ENCODE data around the gene EGLN3.

The EGLN3 gene

GRCh38 chr14:33914676-33915516, 36.0 kb downstream of the EGLN3 start:
- no peak for DNase-seq (ENCODE audit: low read depth in 2 of 2)

- DNase-seq (ENCODE audit: low read depth in 2 of 2), result no peak
These were observed 39.8 kb downstream of the EGLN3 start for GRCh38 chr14:33911046-33911445.

DNA sequence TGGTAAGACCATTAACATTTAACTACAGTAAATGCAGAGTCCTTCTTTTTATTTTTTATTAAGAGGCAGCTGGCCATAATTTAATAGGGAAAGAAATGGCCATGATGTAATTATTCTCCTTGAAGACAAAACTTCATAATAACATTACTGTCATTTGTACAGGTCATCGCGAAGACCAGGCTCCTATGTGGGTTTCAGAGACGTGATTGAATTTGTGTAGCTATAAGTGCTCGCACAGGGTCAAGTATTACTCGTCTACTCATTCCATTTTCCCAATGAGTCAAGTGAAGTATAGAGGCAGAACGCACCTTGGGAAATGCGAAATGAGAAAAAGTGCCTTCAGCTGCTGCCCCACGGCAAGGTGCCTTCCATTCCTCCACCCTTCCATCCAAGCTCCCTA, 40.4 kb downstream of the EGLN3 start:
- no peak for DNase-seq (ENCODE audit: low read depth in 2 of 2)

DNA sequence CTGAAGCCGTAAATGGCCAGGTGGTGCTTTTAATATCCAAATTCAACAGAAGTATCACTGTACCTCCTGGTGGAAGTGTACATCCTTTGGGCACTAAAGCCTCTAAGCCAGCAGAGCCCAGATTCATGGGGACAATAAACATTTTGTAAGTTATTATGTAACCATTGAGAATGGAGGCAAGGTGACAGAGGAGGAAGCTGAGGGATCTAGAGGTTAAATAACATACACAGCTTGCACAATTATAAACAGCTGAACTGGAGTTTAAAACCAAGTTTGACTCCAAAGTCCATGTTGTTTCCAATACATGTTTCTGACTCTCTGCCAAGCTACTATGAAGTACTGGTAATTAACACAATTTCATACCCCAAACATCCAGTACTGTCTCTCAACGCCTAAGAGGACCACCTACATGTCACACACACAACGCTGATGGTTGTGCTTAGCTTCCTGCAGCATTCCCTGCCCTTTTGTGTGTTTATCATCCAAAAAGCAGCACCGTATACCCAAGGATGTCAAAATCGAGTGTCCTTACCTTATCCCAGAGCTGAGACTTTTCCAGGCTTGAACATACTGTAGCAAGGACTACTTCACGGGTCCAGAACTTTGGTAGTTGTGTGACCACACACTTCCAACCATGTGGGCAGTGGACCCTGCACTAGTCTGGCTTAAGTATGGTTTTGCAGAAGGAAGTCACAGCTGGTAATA, 41.3 kb downstream of the EGLN3 start:
- no peak for DNase-seq (ENCODE audit: low read depth in 2 of 2)

DNA sequence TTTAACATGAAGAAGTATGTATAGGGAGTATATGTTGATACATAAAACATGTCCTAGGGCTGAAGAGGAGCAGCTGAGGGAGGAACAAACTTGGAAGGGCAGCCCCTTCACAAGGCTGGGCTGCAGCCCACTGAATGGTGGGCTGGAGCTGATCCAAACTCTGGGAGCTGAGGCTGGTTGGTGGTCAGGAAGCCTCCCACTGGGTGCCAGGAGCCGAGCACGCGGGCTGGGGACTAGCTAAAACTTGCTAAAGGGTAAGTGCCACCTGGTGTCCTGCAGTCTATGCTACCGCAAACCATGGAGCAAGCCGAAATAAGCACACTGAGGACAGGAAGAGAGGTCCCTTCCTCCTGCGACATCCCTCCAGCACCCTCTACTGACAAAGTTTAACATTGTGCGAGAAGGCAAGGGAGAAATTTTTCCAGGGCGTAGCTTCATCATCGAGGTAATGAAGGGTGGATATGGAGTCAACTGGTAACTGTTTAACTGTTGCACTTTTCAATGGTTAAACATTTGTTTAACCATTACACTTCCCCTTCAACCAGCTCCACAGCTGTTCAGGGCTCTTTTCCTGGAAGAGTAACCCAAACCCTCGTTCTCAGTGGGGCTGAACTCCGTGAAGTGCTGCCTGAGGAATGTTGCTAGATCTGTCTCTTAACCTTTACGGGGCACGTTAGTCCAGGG, 42.2 kb downstream of the EGLN3 start:
- no peak for DNase-seq (ENCODE audit: low read depth in 2 of 2)

DNA sequence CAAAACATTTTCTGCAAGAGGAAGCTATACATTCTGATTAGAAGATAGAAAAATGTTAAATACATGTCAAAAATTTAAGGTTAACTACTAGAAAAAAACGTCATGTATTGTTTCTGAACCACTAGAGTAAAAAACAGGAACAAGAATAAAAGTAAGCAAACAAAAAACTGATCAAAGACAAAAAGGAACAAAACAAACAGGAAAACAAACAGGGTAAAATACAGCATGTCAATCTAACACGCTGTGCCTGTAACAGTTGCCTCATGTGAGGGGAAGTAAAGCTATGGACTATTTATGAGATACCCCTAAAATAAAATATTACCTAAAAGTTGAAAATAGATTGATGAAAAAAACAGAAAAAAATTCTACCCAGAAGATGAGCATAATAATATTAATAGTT, 43.9 kb downstream of the EGLN3 start:
- no peak for DNase-seq (ENCODE audit: low read depth in 2 of 2)

DNA sequence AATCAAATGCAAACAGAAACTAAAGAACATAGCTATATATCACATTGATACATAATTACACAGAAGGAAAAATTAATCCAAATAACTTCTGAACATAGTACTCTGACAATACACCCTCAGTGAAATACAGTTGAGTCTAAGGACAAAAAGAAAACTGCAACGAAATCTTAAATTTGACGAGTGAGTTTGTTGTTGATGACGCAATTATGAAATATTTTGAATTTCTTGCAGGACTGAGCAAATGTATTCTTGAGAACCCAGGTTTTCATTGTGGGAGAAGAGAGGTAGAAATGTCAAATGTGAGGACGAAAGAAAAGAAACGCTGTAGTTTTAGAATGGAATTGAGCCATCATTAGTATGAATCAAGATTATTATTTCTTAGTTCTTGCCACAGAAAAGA, 46.3 kb downstream of the EGLN3 start:
- DNase-seq (ENCODE audit: low read depth in 2 of 2), result no peak

- DNase-seq (ENCODE audit: low read depth in 2 of 2), result no peak
These were observed 47.5 kb downstream of the EGLN3 start for GRCh38 chr14:33903369-33903768.

GRCh38 chr14:33902363-33902762, 48.5 kb downstream of the EGLN3 start:
- no peak for DNase-seq (ENCODE audit: low read depth in 2 of 2)

DNA sequence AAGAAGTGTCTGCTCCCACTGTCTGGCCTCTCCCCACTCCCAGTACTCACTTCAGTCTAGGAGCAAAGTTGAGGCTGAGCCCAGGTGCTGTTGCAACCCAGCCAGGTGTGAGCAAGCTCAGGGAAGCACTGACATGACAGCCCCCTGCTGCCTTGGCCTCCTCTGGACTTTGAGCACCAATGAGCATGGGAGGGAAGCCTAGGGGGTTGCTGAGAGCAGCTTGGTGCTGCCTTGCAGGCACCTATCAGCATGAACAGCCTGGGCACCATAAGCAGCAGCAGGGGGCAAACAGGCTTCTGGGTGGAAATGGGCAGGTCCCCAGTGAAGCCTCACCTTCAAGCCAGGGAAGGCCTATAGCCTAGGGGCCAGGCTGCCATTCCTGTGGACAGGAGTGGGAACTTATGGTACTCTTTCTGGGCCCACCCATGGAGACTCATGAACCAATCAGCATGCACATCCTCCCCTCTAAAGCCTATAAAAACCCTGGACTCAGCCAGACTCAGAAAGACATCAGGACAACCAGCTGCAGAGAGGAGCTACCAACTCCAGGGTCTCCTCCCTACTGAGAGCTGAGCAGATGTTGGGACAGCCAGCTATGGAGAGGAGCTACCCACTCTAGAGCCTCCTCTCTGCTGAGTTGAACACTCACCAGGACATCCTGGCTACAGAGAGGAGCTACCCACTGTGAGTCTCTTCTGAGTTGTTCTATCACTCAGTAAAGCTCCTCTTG, 49.3 kb downstream of the EGLN3 start:
- no peak for DNase-seq (ENCODE audit: low read depth in 2 of 2)

DNA sequence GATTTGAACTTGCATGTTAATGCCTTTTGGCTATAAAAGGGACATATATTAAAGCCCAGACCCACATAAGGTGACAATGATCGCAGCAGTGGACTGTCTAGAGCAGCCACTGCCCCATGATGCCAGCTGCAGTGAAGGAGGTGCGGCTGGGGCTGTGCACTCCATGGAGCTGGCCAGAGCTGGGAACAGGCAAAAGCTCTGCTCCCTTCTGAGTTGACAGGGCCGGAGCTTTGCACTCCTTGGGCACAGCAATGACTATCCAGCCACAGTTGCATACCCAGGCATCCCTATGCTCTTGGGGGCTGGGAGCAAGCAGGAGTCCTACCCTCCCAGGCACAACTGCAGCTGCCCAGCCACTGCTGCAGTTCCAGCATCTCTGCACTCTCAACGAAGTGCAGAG, 50.2 kb downstream of the EGLN3 start:
- no peak for DNase-seq (ENCODE audit: low read depth in 2 of 2)

DNA sequence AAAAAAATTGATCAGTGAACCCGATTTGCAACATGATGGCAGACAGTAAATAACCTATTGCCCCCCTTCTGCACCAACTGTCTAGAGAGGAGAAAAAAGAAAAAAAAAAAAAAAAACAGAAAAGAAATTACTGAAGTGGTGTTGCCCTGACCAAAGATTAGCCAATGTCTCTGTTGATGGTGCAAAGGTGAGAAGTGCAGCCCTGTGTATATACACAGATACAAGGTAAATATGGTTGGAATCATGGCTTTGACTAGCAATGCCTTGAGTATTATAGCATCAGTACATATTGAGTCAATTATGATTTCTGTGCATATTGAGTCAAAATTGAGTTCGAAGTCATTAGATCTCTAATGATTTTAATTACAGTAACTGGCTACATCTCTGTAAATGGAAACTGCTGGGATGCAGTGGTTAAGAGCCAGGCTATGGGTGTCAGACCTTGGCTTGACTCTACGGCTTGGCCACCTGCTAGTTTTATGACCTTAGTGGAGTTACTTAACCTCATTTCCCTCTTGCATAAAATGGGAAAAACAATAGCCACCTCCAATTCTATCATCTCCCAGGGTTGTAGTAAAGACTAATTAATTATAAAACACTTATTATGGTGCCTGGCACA, 51.0 kb downstream of the EGLN3 start:
- no peak for DNase-seq (ENCODE audit: low read depth in 2 of 2)

- no peak for DNase-seq (ENCODE audit: low read depth in 2 of 2)
These were observed 52.9 kb downstream of the EGLN3 start for GRCh38 chr14:33897878-33898535.

DNA sequence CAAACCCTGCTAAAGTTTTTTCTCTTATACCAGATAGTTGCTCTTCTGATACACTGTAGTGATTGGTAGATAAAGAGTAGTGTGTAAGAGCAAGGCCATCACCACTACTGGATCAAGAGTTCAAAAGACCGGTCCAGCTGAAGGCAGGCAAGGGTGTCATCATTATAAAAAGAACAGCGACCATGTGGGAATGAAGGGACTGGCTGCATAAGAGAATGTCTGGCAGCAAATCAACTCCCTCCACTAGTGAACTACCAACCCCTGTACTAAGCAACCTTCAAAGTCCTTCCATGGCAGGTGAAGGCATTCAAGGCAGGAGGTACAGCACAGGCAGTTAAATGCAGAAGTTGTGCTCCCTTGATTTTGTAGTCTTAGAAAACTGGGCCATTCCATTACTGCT, 53.5 kb downstream of the EGLN3 start:
- DNase-seq (ENCODE audit: low read depth in 2 of 2), result no peak

GRCh38 chr14:33894339-33894738, 56.5 kb downstream of the EGLN3 start:
- no peak for DNase-seq (ENCODE audit: low read depth in 2 of 2)

DNA sequence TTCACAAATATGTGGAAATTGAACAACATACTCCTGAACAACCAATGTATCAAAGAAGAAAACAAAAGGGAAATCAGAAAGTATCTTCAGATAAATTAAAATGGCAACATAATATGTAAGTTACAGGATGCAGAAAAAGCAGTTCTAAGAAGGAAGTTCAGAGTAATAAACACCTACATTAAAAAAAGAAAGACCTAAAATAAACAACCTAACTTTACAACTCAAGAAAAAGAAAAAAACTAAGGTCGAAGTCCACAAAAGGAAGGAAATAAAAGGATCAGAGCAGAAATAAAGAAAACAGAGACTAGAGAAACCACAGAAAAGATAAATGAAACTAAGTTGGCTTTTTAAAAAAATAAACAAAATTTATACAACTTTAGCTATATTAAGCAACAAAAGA, 59.2 kb downstream of the EGLN3 start:
- no peak for DNase-seq (ENCODE audit: low read depth in 2 of 2)

DNA sequence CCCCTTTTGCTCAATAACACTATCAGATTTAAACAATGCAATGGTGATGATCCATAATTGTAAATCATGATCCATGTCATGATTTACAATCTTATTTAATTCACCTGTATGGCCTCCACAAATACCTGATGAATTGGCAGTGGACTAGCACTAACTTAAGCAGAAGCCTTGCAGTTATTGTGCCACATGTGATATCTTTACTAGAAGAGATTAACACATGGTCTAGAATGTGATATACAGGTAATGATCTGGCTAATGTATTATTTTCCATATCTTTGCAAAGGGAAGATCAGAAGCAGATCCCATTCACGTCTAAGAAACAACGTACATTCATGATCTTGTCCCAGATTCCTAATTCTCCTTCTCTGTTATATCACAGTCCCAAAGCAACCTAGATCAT, 66.0 kb downstream of the EGLN3 start:
- no peak for DNase-seq (ENCODE audit: low read depth in 2 of 2)

- no peak for DNase-seq (ENCODE audit: low read depth in 2 of 2)
These were observed 70.5 kb downstream of the EGLN3 start for GRCh38 chr14:33880330-33880729.

DNA sequence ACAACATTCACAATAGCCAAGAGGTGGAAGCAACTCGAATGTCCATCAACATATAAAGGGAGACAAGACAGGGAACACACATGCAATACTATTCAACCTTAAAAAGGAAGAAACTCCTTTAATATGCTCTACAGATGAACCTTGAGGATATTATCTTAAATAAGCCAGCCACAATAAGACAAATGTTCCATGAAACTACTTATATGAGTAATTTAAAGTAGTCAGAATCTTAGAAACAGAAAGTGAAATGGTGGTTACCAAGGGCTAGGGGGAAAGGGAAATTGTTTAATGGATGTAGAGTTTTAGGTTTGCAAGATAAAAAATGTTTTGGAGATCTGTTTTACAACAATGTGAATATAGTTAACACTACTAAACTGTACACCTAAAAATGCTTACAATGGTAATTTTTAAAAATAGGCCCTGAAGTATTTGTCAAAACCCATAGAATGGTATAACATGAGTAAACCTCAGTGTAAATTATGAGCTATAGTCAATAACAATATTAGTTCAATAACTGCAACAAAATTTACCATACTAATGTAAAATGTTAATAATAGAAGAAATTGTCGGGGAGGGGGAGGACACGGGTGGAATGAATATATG, 71.1 kb downstream of the EGLN3 start:
- DNase-seq (ENCODE audit: low read depth in 2 of 2), result no peak

DNA sequence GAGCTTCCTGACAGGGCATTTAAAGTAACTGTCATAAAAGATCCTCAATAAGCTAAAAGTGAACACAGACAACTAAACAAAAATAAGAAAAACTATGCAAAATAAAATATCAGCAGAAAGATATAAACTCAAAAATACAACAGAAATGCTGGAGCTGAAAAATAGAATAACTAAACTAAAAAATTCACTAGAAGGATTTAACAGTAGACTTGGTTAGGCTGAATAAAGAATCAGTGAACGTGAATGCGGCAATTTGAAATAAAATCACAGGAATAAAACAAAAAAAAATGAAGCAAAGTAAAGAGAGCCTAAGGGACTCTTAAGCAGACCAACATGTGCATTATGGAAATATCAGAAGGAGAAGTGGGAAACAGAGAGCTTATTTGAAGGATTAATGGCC, 74.6 kb downstream of the EGLN3 start:
- no peak for DNase-seq (ENCODE audit: low read depth in 2 of 2)

Data from fibroblast of skin of left biceps (primary cell).